Lower lobe of right lung (tissue), 2 donors: ENCODE measurements around the gene LMAN1. TPM values are rescaled to one million over a fixed set of nuclear protein-coding genes. Genes with fewer than 3 reads are reported as not detected.

ENCODE experiments used
- ATAC-seq, 2 donors: fragments of 200-7000 bp; cut with Tn5 transposase; one replicate each; pipeline ENCODE4 v1.9.1; 2020 to 2022; ENCODE audit warnings: mild to moderate bottlenecking in 2 of 2, moderate library complexity in 2 of 2
- DNase-seq: peaks from one replicate; pipeline ENCODE4 v3.0.0-alpha.2; 2020
- H3K27ac ChIP-seq: fragments of 200-600 bp; one replicate; pipeline ENCODE4 v1.8.0; 2022
- H3K27me3 ChIP-seq: fragments of 200-600 bp; one replicate; pipeline ENCODE4 v1.8.0; 2022; ENCODE audit warnings: low read depth
- H3K36me3 ChIP-seq: fragments of 200-600 bp; one replicate; pipeline ENCODE4 v1.8.0; 2022; ENCODE audit warnings: mild to moderate bottlenecking
- H3K4me1 ChIP-seq: fragments of 200-600 bp; one replicate; pipeline ENCODE4 v1.8.0; 2022
- H3K4me3 ChIP-seq: fragments of 200-600 bp; one replicate; pipeline ENCODE4 v1.8.0; 2022; ENCODE audit warnings: mild to moderate bottlenecking
- H3K9me3 ChIP-seq: fragments of 200-600 bp; one replicate; pipeline ENCODE4 v1.8.0; 2022
- CTCF ChIP-seq: fragments of 200-600 bp; IDR thresholded peaks from one replicate; pipeline ENCODE4 v1.8.0; 2022; ENCODE audit warnings: antibody characterized with exemption, mild to moderate bottlenecking
- intact Hi-C: fragments of 100-400 bp; cut with DNase I; formaldehyde crosslinking; loops from one replicate; pipeline ENCODE4 v1.11.0; 2022
- total RNA-seq: library from RNA; stranded (reverse); fragmentation: NEBNext Ultra II Directional; extraction: Animal tissue kit (Norgen Biotek cat#: 25700); gene quantifications from one replicate; pipeline ENCODE4 v1.2.1, GENCODE V29; 2021
- donor health status: DM: no; HTN: yes; CAD: no; lungs with severe emphysema.

The LMAN1 gene
- total RNA-seq, 1 donor from 2014 or later: 62.7 TPM

GRCh38 chr18:59328683-59329082 is 30.4 kb downstream of the LMAN1 start:
- intact Hi-C loops: no loop called here
- Histone ChIP-seq H3K27ac (no peak overlapping the region), H3K36me3 (peaks cover 76% of the 10 kb centered on the region), H3K4me3 (no peak overlapping the region), H3K4me1 (no peaks in the 10 kb centered on the region), H3K27me3 (no peaks in the 10 kb centered on the region), H3K9me3 (no peaks in the 10 kb centered on the region)
- DNase-seq: no peak
- no peak for TF ChIP-seq CTCF
- no peak for ATAC-seq

GRCh38 chr18:59325965-59326364 is 33.1 kb downstream of the LMAN1 start:
- no peak for TF ChIP-seq CTCF
- H3K27ac ChIP-seq: no peak overlapping the region
- ATAC-seq (no peak), DNase-seq (no peak)
- H3K9me3 ChIP-seq: no peaks in the 10 kb centered on the region
- intact Hi-C loops: no loop called here
- no peaks in the 10 kb centered on the region for H3K27me3 ChIP-seq
- H3K4me1 ChIP-seq: no peaks in the 10 kb centered on the region
- H3K4me3 ChIP-seq: no peak overlapping the region
- H3K36me3 ChIP-seq: peaks cover 48% of the 10 kb centered on the region

GRCh38 chr18:59324623-59324971 is 34.5 kb downstream of the LMAN1 start:
- intact Hi-C loops: no loop called here
- H3K4me1 ChIP-seq: no peaks in the 10 kb centered on the region
- ATAC-seq: no peak
- H3K9me3 ChIP-seq: no peaks in the 10 kb centered on the region
- DNase-seq: no peak
- no peak overlapping the region for H3K27ac ChIP-seq
- no peak overlapping the region for H3K4me3 ChIP-seq
- H3K36me3 ChIP-seq: peaks cover 35% of the 10 kb centered on the region
- no peaks in the 10 kb centered on the region for H3K27me3 ChIP-seq
- no peak for TF ChIP-seq CTCF

- H3K4me1 ChIP-seq: no peaks in the 10 kb centered on the region
- H3K27ac ChIP-seq: no peak overlapping the region
- DNase-seq (no peak), ATAC-seq (no peak)
- H3K4me3 ChIP-seq: no peak overlapping the region
- H3K9me3 ChIP-seq: no peaks in the 10 kb centered on the region
- H3K36me3 ChIP-seq: peaks cover 30% of the 10 kb centered on the region
- H3K27me3 ChIP-seq: no peaks in the 10 kb centered on the region
- no peak for TF ChIP-seq CTCF
- intact Hi-C loops: no loop called here
These were observed 35.0 kb downstream of the LMAN1 start for GRCh38 chr18:59323931-59324622.

- ATAC-seq: no peak
- H3K9me3 ChIP-seq: no peaks in the 10 kb centered on the region
- H3K27me3 ChIP-seq: no peaks in the 10 kb centered on the region
- TF ChIP-seq CTCF: no peak
- H3K36me3 ChIP-seq: no peaks in the 10 kb centered on the region
- H3K27ac ChIP-seq: no peak within 1 kb of the TSS
- intact Hi-C loops: no loop called here
- no peak within 1 kb of the TSS for H3K4me3 ChIP-seq
- no peaks in the 10 kb centered on the region for H3K4me1 ChIP-seq
- DNase-seq: no peak
These were observed 40.5 kb downstream of the LMAN1 start, which contains the start of gene CPLX4 for GRCh38 chr18:59318460-59319050. TSS of gene CPLX4 (minus strand) at chr18:59318649. CDS start at chr18:59318462, 187 bp downstream.
